PFSK-1 (cell line): ENCODE data around the gene OGFR.

Source experiments
- FOXP2 ChIP-seq: optimal IDR thresholded peaks from 2 replicates; pipeline ENCODE3; 2011; ENCODE audit warnings: borderline replicate concordance, control low read depth, inconsistent platforms; ENCODE audit not compliant: insufficient read depth; ENCODE audit errors: extremely low read length, extremely low read depth
- POLR2AphosphoS5 ChIP-seq: IDR thresholded peaks from 2 replicates; pipeline ENCODE4 v1.6.1; 2012; ENCODE audit warnings: low read depth, mild to moderate bottlenecking, control low read depth, low read length, moderate library complexity
- REST ChIP-seq, 2 experiments: IDR thresholded peaks; 2 replicates each; pipeline versions ENCODE4 v1.6.1 to v1.8.0; 2011 to 2012; ENCODE audit warnings: low read depth in 2 of 2, low read length in 2 of 2, control low read depth in 1 of 2, inconsistent platforms in 1 of 2, mild to moderate bottlenecking in 1 of 2, moderate library complexity in 1 of 2; ENCODE audit not compliant: insufficient read depth in 1 of 2
- SIN3A ChIP-seq: IDR thresholded peaks from 2 replicates; pipeline ENCODE4 v1.6.1; 2012; ENCODE audit warnings: mild to moderate bottlenecking, low read length, moderate library complexity, borderline replicate concordance; ENCODE audit not compliant: insufficient read depth
- TAF1 ChIP-seq: IDR thresholded peaks from 2 replicates; pipeline ENCODE4 v1.6.1; 2012; ENCODE audit warnings: low read length, control low read depth, borderline replicate concordance; ENCODE audit not compliant: insufficient read depth

The OGFR gene

GRCh38 chr20:62820962-62821725 is 16.5 kb downstream of the OGFR start:
- no peak for TF ChIP-seq REST (IDR thresholded peaks at IDR 0.05; ENCODE audit: insufficient read depth in 1 of 2, low read depth in 2 of 2, low read length in 2 of 2)
- TF ChIP-seq SIN3A: no peak
- no peak for TF ChIP-seq TAF1
- TF ChIP-seq FOXP2: no peak
- TF ChIP-seq POLR2AphosphoS5: no peak

GRCh38 chr20:62821726-62822210 is 17.1 kb downstream of the OGFR start:
- TF ChIP-seq REST (IDR thresholded peaks at IDR 0.05; ENCODE audit: insufficient read depth in 1 of 2, low read depth in 2 of 2, low read length in 2 of 2): no peak
- no peak for TF ChIP-seq FOXP2
- no peak for TF ChIP-seq SIN3A
- TF ChIP-seq TAF1: no peak
- TF ChIP-seq POLR2AphosphoS5: no peak

- TF ChIP-seq FOXP2 (peak; percentile 16), REST (IDR thresholded peaks at IDR 0.05; ENCODE audit: insufficient read depth in 1 of 2, low read depth in 2 of 2, low read length in 2 of 2) (no peak), POLR2AphosphoS5 (no peak), TAF1 (no peak), SIN3A (no peak)
These were observed 17.7 kb downstream of the OGFR start for GRCh38 chr20:62822239-62822787.

- TF ChIP-seq POLR2AphosphoS5 (no peak), FOXP2 (peak; percentile 8), TAF1 (no peak)
These were observed 18.4 kb downstream of the OGFR start for GRCh38 chr20:62822788-62823651.

GRCh38 chr20:62823688-62824475 is 19.2 kb downstream of the OGFR start:
- no peak for TF ChIP-seq TAF1
- TF ChIP-seq POLR2AphosphoS5: no peak
- TF ChIP-seq REST (IDR thresholded peaks at IDR 0.05; ENCODE audit: insufficient read depth in 1 of 2, low read depth in 2 of 2, low read length in 2 of 2): no peak
- no peak for TF ChIP-seq FOXP2
- TF ChIP-seq SIN3A: no peak
